GM18951 (cell line): ENCODE measurements around the gene OR2B3.
"Not testable (repeated sequence)": the region's sequence is repeated elsewhere in the genome, so short reads cannot be mapped to it uniquely, and the experiment has no call there.

Experiments used
- POLR2A ChIP-seq: IDR thresholded peaks from 4 replicates; pipeline ENCODE4 v1.6.1; 2011; ENCODE audit warnings: mild to moderate bottlenecking; ENCODE audit not compliant: insufficient read length, insufficient read depth; ENCODE audit errors: extremely low read depth
- in situ Hi-C: fragments of 300-500 bp; cut with MboI; formaldehyde crosslinking; loops from one replicate; pipeline ENCODE4 v1.12.0; 2022; ENCODE audit warnings: low sequenced_read_pairs, mixed read lengths, inconsistent platforms; ENCODE audit not compliant: unreplicated experiment

OR2B3 gene

GRCh38 chr6:29087213-29087612 lies at the start of gene OR2B3:
TSS of gene OR2B3 (minus strand) at chr6:29087313. CDS start at chr6:29087248, 65 bp downstream.
- in situ Hi-C loops: no loop called here
- TF ChIP-seq POLR2A: no peak

GRCh38 chr6:29131691-29132090 lies 44.6 kb upstream of the OR2B3 start:
- TF ChIP-seq POLR2A: no peak
- in situ Hi-C loops: no loop called here

- no peak for TF ChIP-seq POLR2A
- in situ Hi-C loops: no loop called here
Measured at GRCh38 chr6:29130644-29131043, 43.5 kb upstream of the OR2B3 start.

- TF ChIP-seq POLR2A: no peak
- in situ Hi-C loops: no loop called here
Measured at GRCh38 chr6:29129326-29130012, 42.4 kb upstream of the OR2B3 start.

- in situ Hi-C loops: not testable (repeated sequence)
Measured at GRCh38 chr6:29114964-29115363, 27.9 kb upstream of the OR2B3 start.

GRCh38 chr6:29112135-29112534 lies 25.0 kb upstream of the OR2B3 start:
- TF ChIP-seq POLR2A: no peak
- in situ Hi-C loops: no loop called here

GRCh38 chr6:29107758-29108157 lies 20.6 kb upstream of the OR2B3 start, which contains the start of gene OR2J3:
TSS of gene OR2J3 (plus strand) at chr6:29108058. CDS start at chr6:29111891, 3,833 bp downstream.
- in situ Hi-C loops: no loop called here
- no peak for TF ChIP-seq POLR2A

GRCh38 chr6:29099190-29099589 lies 12.1 kb upstream of the OR2B3 start, which contains the start of gene OR2J1:
TSS of gene OR2J1 (plus strand) at chr6:29099490. CDS start at chr6:29100943, 1,453 bp downstream.
- in situ Hi-C loops: no loop called here
- no peak for TF ChIP-seq POLR2A

GRCh38 chr6:29097803-29098202 lies 10.7 kb upstream of the OR2B3 start:
- in situ Hi-C loops: no loop called here
- TF ChIP-seq POLR2A: no peak

- TF ChIP-seq POLR2A: no peak
- in situ Hi-C loops: no loop called here
Measured at GRCh38 chr6:29092957-29093356, 5.8 kb upstream of the OR2B3 start.

GRCh38 chr6:29082457-29082856 lies 4.7 kb downstream of the OR2B3 start:
- in situ Hi-C loops: no loop called here
- no peak for TF ChIP-seq POLR2A

GRCh38 chr6:29081312-29081711 lies 5.8 kb downstream of the OR2B3 start:
- in situ Hi-C loops: no loop called here

GRCh38 chr6:29079203-29079602 lies 7.9 kb downstream of the OR2B3 start:
- no peak for TF ChIP-seq POLR2A
- in situ Hi-C loops: no loop called here

More at GRCh38 chr6:29081312-29081711, 5.8 kb downstream of the OR2B3 start:
- no peak for TF ChIP-seq POLR2A
